Neuron (in vitro differentiated cells): Measurements from ENCODE around the gene OR1K1.
"Not testable (repeated sequence)": the region's sequence is repeated elsewhere in the genome, so short reads cannot be mapped to it uniquely, and the experiment has no call there.

Experiments
- H2AFZ ChIP-seq: one replicate; pipeline ENCODE4 v1.6.1; 2013; ENCODE audit warnings: low read depth, mild to moderate bottlenecking, inconsistent platforms, low read length, moderate library complexity
- H3K27me3 ChIP-seq: one replicate; pipeline ENCODE4 v1.6.1; 2013; ENCODE audit warnings: low read length; ENCODE audit not compliant: insufficient read depth
- H3K36me3 ChIP-seq: one replicate; pipeline ENCODE4 v1.6.1; 2013; ENCODE audit warnings: low read length; ENCODE audit not compliant: insufficient read depth
- H3K4me1 ChIP-seq: one replicate; pipeline ENCODE4 v1.6.1; 2013; ENCODE audit warnings: low read length; ENCODE audit not compliant: insufficient read depth
- H3K4me3 ChIP-seq: 2 replicates; pipeline ENCODE4 v1.5.1; 2013; ENCODE audit warnings: mild to moderate bottlenecking, low read length, moderate library complexity
- H3K9me3 ChIP-seq: one replicate; pipeline ENCODE4 v1.6.1; 2013; ENCODE audit warnings: low read length

The OR1K1 gene

DNA sequence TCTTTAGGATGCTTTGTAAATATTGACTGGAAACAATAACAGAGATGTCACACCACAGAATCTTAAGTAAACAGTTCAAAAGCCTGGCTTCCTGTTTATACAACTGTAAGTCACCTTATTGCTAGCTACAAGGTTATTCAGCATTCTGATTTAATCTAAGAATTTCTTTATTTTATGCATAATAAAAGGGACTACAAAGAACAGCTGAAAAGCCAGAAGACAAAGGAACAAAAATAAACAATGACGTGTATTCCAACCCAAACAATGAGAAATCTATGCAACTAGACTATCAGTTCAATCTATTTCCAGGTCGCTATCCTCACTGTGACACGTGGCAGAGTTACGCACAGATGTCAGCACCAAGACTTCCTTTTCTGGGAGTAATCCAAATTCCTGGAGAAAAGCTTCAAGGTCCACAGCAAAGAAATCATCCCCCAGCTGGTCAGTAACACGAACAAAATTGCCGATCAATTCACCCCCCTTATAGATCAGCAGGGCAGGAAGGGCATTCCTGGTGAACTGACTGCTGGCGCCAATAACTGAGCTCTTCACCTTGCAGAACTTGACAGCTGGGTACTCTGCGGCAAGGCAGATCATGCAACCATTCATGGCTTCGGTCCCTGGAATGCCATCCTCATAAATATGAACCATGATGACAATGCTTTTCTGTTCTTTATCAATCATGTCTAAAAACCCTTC lies 20.0 kb downstream of the OR1K1 start:
- Histone ChIP-seq H3K36me3 (peaks cover 62% of the 10 kb centered on the region), H3K4me3 (no peak overlapping the region), H3K4me1 (no peaks in the 10 kb centered on the region), H3K9me3 (no peaks in the 10 kb centered on the region), H2AFZ (no peak overlapping the region), H3K27me3 (no peaks in the 10 kb centered on the region)

DNA sequence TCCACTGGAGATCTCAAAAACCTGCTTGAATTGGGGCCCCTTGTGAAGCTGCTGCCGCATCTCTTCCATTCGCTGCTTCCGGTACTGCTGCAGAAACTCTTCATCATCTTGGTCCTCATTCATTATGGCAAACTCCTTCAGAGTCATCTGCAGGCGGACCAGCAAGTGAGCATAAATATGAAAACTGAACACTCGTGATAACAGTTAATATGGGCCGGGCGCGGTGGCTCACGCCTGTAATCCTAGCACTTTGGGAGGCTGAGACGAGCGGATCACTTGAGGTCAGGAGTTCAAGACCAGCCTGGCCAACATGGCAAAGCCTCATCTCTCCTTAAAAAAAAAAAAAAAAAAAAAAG lies 20.5 kb downstream of the OR1K1 start:
- Histone ChIP-seq H3K4me1 (no peaks in the 10 kb centered on the region), H3K27me3 (no peaks in the 10 kb centered on the region), H3K4me3 (no peak overlapping the region), H3K36me3 (peaks cover 62% of the 10 kb centered on the region), H3K9me3 (no peaks in the 10 kb centered on the region), H2AFZ (no peak overlapping the region)

DNA sequence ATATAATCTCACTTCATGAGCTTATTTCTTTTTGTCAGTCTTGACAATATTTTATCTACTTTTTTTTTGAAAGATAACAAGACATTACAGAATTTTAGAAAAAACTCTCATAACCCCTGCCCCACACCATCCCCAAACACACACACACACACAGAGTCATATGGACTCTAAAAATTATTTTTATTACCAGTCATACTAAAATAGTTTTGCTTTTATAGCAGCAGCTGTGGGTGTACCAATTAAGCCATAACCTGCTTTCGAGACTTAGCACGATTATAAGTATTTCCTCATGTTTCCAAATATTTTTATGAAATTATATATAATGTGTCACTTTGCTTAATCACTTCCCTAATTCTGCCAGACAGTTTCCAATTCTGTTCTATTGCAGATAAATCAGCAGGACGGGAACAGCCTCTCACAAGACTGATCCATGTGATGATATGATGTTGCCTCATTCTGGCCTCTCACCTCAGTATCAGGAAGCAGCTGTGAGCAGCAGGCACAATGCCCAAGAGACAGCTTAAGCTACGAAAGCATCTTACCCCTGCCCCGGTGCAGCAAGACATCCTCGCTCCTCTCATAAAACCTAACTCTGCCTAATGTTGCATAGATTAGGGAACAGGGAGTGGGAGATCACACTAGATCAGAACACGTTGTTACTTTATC lies 21.5 kb downstream of the OR1K1 start:
- Histone ChIP-seq H2AFZ (no peak overlapping the region), H3K36me3 (peaks cover 67% of the 10 kb centered on the region), H3K4me3 (no peak overlapping the region)

DNA sequence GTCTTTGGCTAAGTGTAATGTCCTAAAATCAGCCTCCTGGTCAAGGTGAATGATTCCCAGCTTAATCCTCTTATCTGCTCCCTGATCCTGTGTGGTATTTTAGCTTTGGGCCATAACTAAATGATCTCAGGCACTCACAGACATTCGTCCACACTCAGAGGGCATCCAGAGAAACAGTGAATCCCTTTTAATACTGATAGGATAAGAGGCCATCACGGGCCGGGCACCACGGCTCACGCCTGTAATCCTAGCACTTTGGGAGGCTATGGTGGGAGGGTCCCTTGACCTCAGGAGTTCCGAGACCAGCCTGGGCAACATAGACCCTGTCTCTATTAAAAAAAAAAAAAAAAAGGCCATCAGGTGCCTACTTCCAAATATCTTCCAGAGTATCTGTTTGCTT lies 22.1 kb downstream of the OR1K1 start:
- no peak overlapping the region for H2AFZ ChIP-seq
- H3K4me1 ChIP-seq: peaks cover 7% of the 10 kb centered on the region
- no peaks in the 10 kb centered on the region for H3K27me3 ChIP-seq
- H3K9me3 ChIP-seq: no peaks in the 10 kb centered on the region
- peaks cover 68% of the 10 kb centered on the region for H3K36me3 ChIP-seq
- H3K4me3 ChIP-seq: no peak overlapping the region

More for the DNA sequence above, 21.5 kb downstream of the OR1K1 start:
- H3K9me3 ChIP-seq: no peaks in the 10 kb centered on the region
- peaks cover under 1% of the 10 kb centered on the region for H3K4me1 ChIP-seq
- no peaks in the 10 kb centered on the region for H3K27me3 ChIP-seq

DNA sequence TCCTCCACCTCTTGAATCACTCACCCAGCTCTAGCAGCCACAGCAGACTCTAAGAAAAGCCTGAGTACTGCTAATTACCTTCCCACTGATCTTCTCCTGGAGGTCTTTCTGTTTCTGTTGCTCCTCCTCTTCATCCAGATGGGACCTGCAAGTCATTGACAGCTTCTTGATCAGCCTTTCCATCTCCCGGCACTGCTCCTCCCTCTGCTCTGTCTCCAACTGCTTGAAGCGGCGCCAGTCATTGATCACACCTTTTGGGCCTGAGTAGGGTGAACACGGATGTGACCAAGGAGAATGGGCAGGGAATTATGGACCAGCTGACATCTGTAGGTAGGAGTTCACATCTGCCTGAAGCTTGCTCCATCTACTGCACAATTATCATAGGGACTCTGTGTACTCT lies 23.0 kb downstream of the OR1K1 start:
- Histone ChIP-seq H3K4me1 (peaks cover 13% of the 10 kb centered on the region), H3K36me3 (peaks cover 63% of the 10 kb centered on the region), H3K9me3 (no peaks in the 10 kb centered on the region), H3K4me3 (no peak overlapping the region), H3K27me3 (no peaks in the 10 kb centered on the region), H2AFZ (no peak overlapping the region)

DNA sequence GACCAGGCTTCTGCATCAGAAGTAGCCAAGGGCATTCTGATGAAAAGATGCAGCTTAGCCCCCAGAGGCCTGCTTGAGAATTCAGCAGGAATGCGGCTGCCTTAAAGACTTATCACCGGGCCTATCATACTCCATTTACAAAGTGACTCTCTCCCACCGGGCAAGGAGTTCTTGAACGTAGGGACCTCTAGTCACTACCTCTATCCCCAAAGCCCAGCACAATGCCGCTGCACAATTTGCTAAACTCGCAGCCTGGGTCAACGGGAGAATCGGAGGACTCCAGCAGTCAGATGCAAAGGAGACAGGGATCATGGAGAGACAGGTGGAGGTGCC lies 27.8 kb downstream of the OR1K1 start:
- H2AFZ ChIP-seq: peak overlapping the region; percentile 100
- peaks cover 26% of the 10 kb centered on the region for H3K36me3 ChIP-seq
- no peaks in the 10 kb centered on the region for H3K27me3 ChIP-seq
- peak overlapping the region; percentile 86 for H3K4me3 ChIP-seq
- H3K9me3 ChIP-seq: no peaks in the 10 kb centered on the region
- peaks cover 13% of the 10 kb centered on the region for H3K4me1 ChIP-seq

DNA sequence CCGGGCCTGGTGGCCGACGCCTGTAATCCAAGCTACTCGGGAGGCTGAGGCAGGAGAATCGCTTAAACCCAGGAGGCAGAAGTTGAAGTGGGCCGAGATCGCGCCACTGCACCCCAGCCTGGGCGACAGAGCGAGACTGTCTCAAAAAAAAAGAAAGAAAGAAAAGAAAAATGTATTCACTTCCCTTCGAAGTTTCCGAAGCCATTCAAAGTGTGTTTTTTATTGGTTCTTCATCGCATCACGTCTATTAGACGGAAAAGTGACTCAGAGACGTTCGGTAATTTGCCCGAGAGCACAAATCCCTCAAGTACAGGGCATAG lies 29.0 kb downstream of the OR1K1 start:
- not testable (repeated sequence) for H3K27me3 ChIP-seq, H3K9me3 ChIP-seq
- Histone ChIP-seq H2AFZ (peak overlapping the region; percentile 100), H3K4me1 (peaks cover 13% of the 10 kb centered on the region), H3K36me3 (peaks cover 19% of the 10 kb centered on the region), H3K4me3 (peak overlapping the region; percentile 86)

DNA sequence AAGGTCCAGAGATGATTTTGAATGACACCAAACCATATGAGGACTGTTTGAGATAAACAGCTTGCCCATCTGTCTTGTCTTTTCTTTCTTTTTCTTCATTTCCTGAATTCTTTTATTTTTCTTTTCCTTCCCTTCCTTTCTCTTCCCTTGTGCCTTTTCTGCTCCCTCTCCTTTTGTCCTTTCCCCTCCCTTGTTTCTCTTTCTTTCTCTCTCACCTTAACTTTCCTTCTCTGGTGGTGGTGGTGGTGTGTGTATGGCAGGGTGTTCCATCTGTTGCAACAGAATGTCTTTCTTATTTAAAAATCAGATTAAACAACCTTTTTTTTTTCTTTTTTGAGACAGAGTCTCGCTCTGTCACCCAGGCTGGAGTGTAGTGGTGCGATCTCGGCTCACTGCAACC lies 32.3 kb downstream of the OR1K1 start:
- Histone ChIP-seq H2AFZ (no peak overlapping the region), H3K9me3 (no peaks in the 10 kb centered on the region), H3K4me1 (peaks cover 9% of the 10 kb centered on the region), H3K36me3 (no peaks in the 10 kb centered on the region), H3K4me3 (no peak overlapping the region), H3K27me3 (no peaks in the 10 kb centered on the region)

DNA sequence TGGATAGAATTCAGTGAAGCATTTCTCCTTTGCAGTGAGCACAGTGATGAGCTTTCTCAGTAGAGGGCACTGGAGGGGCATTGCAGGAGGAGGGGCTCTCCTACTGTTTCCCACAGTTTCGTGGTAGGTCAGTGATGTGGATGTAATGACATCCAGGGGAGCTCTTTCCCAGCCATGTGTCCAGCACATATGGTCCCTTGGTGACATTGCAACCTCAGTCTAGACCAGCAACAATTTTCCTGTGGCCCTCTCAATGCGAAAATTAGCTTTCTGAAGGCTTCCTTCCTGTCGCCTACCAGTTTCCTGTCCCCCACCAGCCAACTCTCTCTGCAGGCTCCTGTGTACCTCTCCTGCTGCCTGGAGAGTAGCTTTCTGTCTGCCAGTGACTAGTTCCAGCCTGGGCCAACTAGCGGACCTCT lies 35.4 kb downstream of the OR1K1 start:
- no peak overlapping the region for H3K4me3 ChIP-seq
- no peaks in the 10 kb centered on the region for H3K27me3 ChIP-seq
- no peaks in the 10 kb centered on the region for H3K9me3 ChIP-seq
- H3K4me1 ChIP-seq: peaks cover 7% of the 10 kb centered on the region
- no peaks in the 10 kb centered on the region for H3K36me3 ChIP-seq
- no peak overlapping the region for H2AFZ ChIP-seq

DNA sequence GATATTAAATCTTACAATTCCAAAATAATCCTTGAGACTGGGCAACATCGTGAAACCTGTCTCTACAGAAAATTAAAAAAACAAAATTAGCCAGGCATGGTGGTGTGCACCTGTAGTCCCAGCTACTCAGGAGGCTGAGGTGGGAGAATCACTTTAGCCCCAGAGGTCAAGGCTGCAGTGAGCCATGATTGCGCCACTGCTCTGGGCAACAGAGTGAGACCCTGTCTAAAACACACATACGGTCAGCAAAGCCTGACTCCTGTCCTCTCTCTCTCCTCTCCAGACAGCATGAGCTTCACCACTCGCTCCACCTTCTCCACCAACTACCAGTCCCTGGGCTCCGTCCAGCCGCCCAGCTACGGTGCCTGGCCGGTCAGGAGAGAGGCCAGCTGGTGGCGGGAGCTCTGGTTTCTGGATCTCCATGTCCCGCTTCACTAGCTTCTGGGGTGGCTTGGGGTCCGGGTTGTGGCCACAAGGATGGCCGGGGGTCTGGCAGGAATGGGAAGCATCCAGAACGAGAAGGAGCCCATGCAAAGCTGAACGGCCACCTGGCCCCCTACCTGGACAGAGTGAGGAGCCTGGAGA lies 37.4 kb downstream of the OR1K1 start:
- no peaks in the 10 kb centered on the region for H3K27me3 ChIP-seq
- no peak overlapping the region for H2AFZ ChIP-seq
- H3K4me1 ChIP-seq: peaks cover 7% of the 10 kb centered on the region
- no peak overlapping the region for H3K4me3 ChIP-seq
- no peaks in the 10 kb centered on the region for H3K36me3 ChIP-seq
- H3K9me3 ChIP-seq: no peaks in the 10 kb centered on the region

DNA sequence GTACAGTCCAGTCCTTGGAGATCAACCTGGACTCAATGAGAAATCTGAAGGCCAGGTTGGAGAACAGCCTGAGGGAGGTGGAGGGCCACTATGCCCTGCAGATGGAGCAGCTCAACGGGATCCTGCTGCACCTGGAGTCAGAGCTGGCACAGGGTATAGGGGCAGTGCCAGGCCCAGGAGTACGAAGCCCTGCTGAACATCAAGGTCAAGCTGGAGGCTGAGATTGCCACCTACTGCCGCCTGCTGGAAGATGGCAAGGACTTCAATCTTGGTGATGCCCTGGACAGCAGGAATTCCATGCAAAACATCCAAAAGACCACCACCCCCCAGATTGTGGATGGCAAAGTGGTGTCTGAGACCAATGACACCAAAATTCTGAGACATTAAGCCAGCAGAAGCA lies 38.5 kb downstream of the OR1K1 start:
- H3K36me3 ChIP-seq, H2AFZ ChIP-seq, H3K27me3 ChIP-seq, H3K4me1 ChIP-seq, H3K4me3 ChIP-seq, H3K9me3 ChIP-seq: not testable (repeated sequence)

DNA sequence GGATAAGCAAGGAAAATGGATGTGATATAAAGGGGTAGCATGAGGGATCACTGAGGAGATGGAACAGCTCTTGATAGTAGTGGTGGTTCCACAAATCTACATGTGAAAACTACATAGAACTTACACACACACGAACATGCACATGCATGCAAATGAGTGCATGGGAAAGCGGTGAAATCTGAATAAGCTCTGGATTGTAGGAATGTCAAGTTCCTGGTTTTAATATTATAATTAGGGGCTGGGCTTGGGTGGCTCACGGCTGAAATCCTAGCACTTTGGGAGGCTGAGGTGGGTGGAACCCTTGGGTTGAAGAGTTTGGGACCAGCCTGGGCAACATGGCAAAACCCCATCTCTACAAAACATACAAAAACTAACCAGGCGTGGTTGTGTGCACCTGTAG lies 41.6 kb downstream of the OR1K1 start:
- peaks cover 3% of the 10 kb centered on the region for H3K4me1 ChIP-seq
- no peak overlapping the region for H3K4me3 ChIP-seq
- peaks cover 2% of the 10 kb centered on the region for H3K9me3 ChIP-seq
- peaks cover 10% of the 10 kb centered on the region for H3K36me3 ChIP-seq
- no peaks in the 10 kb centered on the region for H3K27me3 ChIP-seq
- H2AFZ ChIP-seq: no peak overlapping the region

DNA sequence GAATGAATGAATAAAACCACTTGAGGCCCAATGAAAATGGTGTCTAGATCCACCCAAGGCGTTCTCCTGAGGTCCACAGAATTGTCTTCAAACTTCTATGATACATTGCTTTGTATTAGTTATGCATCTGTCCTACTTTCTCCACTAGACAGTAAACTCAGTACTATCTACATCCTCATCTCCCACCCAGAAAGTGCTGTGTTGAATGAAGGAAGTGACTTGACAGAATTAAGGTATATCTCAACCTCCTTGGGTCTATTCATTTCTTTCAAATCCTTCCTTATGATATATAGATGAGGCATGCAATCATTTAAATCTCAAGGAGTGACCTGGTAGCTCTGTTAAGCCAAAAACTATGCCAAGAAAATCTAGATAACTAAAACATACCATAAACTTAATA lies 44.2 kb downstream of the OR1K1 start:
- Histone ChIP-seq H2AFZ (no peak overlapping the region), H3K4me1 (peaks cover 2% of the 10 kb centered on the region), H3K27me3 (no peaks in the 10 kb centered on the region), H3K4me3 (no peak overlapping the region), H3K9me3 (peaks cover 2% of the 10 kb centered on the region), H3K36me3 (peaks cover 34% of the 10 kb centered on the region)

DNA sequence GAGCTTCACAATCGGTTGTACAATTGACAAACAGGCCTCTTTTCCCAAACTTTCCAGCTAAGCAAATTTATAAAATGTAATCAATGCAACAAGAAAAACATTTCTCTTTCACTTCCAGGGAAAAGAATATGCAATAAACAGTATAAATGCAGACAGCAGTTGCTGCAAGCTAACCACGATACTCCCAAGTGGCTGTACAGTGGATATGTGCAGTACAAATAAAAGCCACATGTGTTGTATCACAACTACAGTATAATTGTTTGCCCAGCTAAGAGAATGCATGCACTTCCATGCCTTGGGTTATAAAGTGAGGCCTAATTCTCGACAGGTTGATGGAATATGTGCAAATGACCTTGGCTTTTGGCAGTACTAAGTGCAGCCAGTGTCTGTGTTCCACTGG lies 45.2 kb downstream of the OR1K1 start:
- Histone ChIP-seq H3K36me3 (peaks cover 40% of the 10 kb centered on the region), H3K4me1 (no peaks in the 10 kb centered on the region), H2AFZ (no peak overlapping the region), H3K9me3 (peaks cover 2% of the 10 kb centered on the region), H3K4me3 (no peak overlapping the region), H3K27me3 (no peaks in the 10 kb centered on the region)
